Measurements from ENCODE around the gene PTPRT.

The PTPRT gene

GRCh38 chr20:42191140-42191860 is 998.4 kb downstream of the PTPRT start:
- H3K9ac ChIP-seq (ENCODE audit: low read length): no peak overlapping the region
- no peaks in the 10 kb centered on the region for H4K20me1 ChIP-seq (ENCODE audit: insufficient read depth, low read length)
- H3K27ac ChIP-seq (ENCODE audit: low read length): no peak overlapping the region
- H3K36me3 ChIP-seq (replicated peaks; ENCODE audit: insufficient read depth, low read length): no peaks in the 10 kb centered on the region
- no peaks in the 10 kb centered on the region for H3K9me2 ChIP-seq (replicated peaks; ENCODE audit: insufficient read depth, low read length)
- no peaks in the 10 kb centered on the region for H3K27me3 ChIP-seq (replicated peaks; ENCODE audit: insufficient read depth, low read length)
- no peak overlapping the region for H3K4me3 ChIP-seq (ENCODE audit: low read length)
- H3K4me1 ChIP-seq (ENCODE audit: low read length): peaks cover 35% of the 10 kb centered on the region
- no peaks in the 10 kb centered on the region for H3K9me3 ChIP-seq (replicated peaks; ENCODE audit: insufficient read depth, low read length)
- no peak overlapping the region for H2AFZ ChIP-seq (ENCODE audit: low read length)
- no peak for DNase-seq
- H3F3A ChIP-seq (ENCODE audit: insufficient read depth, low read length): peaks cover 14% of the 10 kb centered on the region; the same call in 1 of the 2 replicates
- no peaks in the 10 kb centered on the region for H3K79me2 ChIP-seq (ENCODE audit: low read length)
- H3K4me2 ChIP-seq (ENCODE audit: low read depth, low read length): no peak overlapping the region
- TF ChIP-seq EZH2phosphoT487 (IDR thresholded peaks at IDR 0.05; ENCODE audit: low read length): no peak
- TF ChIP-seq, protein P1, sequence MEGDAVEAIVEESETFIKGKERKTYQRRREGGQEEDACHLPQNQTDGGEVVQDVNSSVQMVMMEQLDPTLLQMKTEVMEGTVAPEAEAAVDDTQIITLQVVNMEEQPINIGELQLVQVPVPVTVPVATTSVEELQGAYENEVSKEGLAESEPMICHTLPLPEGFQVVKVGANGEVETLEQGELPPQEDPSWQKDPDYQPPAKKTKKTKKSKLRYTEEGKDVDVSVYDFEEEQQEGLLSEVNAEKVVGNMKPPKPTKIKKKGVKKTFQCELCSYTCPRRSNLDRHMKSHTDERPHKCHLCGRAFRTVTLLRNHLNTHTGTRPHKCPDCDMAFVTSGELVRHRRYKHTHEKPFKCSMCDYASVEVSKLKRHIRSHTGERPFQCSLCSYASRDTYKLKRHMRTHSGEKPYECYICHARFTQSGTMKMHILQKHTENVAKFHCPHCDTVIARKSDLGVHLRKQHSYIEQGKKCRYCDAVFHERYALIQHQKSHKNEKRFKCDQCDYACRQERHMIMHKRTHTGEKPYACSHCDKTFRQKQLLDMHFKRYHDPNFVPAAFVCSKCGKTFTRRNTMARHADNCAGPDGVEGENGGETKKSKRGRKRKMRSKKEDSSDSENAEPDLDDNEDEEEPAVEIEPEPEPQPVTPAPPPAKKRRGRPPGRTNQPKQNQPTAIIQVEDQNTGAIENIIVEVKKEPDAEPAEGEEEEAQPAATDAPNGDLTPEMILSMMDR (IDR thresholded peaks at IDR 0.05; ENCODE audit: low read length): peak; percentile 38

- no peak for DNase-seq
- Histone ChIP-seq H3K9ac (ENCODE audit: low read length) (no peak overlapping the region), H3K79me2 (ENCODE audit: low read length) (no peaks in the 10 kb centered on the region), H3F3A (ENCODE audit: insufficient read depth, low read length) (peaks cover 14% of the 10 kb centered on the region; the same call in 1 of the 2 replicates), H3K4me1 (ENCODE audit: low read length) (peaks cover 35% of the 10 kb centered on the region), H3K36me3 (replicated peaks; ENCODE audit: insufficient read depth, low read length) (no peaks in the 10 kb centered on the region), H3K9me3 (replicated peaks; ENCODE audit: insufficient read depth, low read length) (no peaks in the 10 kb centered on the region), H3K27me3 (replicated peaks; ENCODE audit: insufficient read depth, low read length) (no peaks in the 10 kb centered on the region), H4K20me1 (ENCODE audit: insufficient read depth, low read length) (no peaks in the 10 kb centered on the region), H3K4me3 (ENCODE audit: low read length) (no peak overlapping the region), H3K4me2 (ENCODE audit: low read depth, low read length) (no peak overlapping the region), H3K9me2 (replicated peaks; ENCODE audit: insufficient read depth, low read length) (no peaks in the 10 kb centered on the region), H2AFZ (ENCODE audit: low read length) (no peak overlapping the region), H3K27ac (ENCODE audit: low read length) (no peak overlapping the region)
- no peak for TF ChIP-seq EZH2phosphoT487 (IDR thresholded peaks at IDR 0.05; ENCODE audit: low read length)
- TF ChIP-seq EZH2 (optimal IDR thresholded peaks at IDR 0.05; ENCODE audit: low read depth, low read length): no peak
- TF ChIP-seq, protein P1 (IDR thresholded peaks at IDR 0.05; ENCODE audit: low read length): no peak
These were observed 999.6 kb downstream of the PTPRT start for GRCh38 chr20:42190084-42190483.

DNA sequence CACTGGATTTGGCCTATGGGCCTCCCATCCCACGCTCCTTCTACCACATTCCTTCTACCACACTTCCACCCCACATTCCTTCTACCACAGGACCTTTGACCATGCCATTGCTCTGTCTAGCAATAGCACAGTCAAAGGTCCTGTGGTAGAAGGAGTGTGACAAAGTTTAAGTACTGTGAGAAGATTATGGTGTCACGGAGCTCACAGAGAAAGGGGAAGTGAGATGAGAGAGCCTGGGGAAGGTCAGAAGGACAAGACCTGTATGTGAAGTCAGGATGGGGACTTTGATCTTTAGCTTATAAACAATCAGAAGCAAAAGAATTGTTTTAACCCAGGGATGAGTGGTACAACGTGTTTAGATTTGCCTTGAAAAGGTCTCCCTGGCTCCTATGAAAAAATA is 1003.4 kb downstream of the PTPRT start:
- TF ChIP-seq, protein P1 (IDR thresholded peaks at IDR 0.05; ENCODE audit: low read length): no peak
- TF ChIP-seq EZH2 (optimal IDR thresholded peaks at IDR 0.05; ENCODE audit: low read depth, low read length) (no peak), EZH2phosphoT487 (IDR thresholded peaks at IDR 0.05; ENCODE audit: low read length) (no peak)
- Histone ChIP-seq H3K79me2 (ENCODE audit: low read length) (no peaks in the 10 kb centered on the region), H2AFZ (ENCODE audit: low read length) (no peak overlapping the region), H3K9ac (ENCODE audit: low read length) (no peak overlapping the region), H3F3A (ENCODE audit: insufficient read depth, low read length) (no peaks in the 10 kb centered on the region), H3K27ac (ENCODE audit: low read length) (no peak overlapping the region), H3K9me3 (replicated peaks; ENCODE audit: insufficient read depth, low read length) (no peaks in the 10 kb centered on the region), H3K4me1 (ENCODE audit: low read length) (peaks cover 12% of the 10 kb centered on the region), H3K36me3 (replicated peaks; ENCODE audit: insufficient read depth, low read length) (no peaks in the 10 kb centered on the region), H4K20me1 (ENCODE audit: insufficient read depth, low read length) (no peaks in the 10 kb centered on the region), H3K27me3 (replicated peaks; ENCODE audit: insufficient read depth, low read length) (no peaks in the 10 kb centered on the region), H3K4me3 (ENCODE audit: low read length) (no peak overlapping the region), H3K9me2 (replicated peaks; ENCODE audit: insufficient read depth, low read length) (no peaks in the 10 kb centered on the region), H3K4me2 (ENCODE audit: low read depth, low read length) (no peak overlapping the region)
- no peak for DNase-seq

All from MM.1S (cell line).